Hepatocyte (in vitro differentiated cells): Measurements from ENCODE around the gene CDKN2AIPNL.

Experiments used
- EZH2 ChIP-seq: fragments of 200-600 bp; sonication (generic); IDR thresholded peaks from 2 replicates; pipeline ENCODE4 v1.6.1; 2016; ENCODE audit warnings: antibody characterized with exemption, mild to moderate bottlenecking, borderline replicate concordance
- EZH2phosphoT487 ChIP-seq: fragments of 200-600 bp; sonication (generic); IDR thresholded peaks from one replicate; pipeline ENCODE4 v1.6.1; 2018; ENCODE audit warnings: antibody characterized with exemption, mild to moderate bottlenecking, low read depth, moderate library complexity; ENCODE audit not compliant: unreplicated experiment, severe bottlenecking
- TF ChIP-seq, protein P1 (sequence below): fragments of 200-600 bp; sonication (generic); IDR thresholded peaks from 2 replicates; pipeline ENCODE4 v1.5.1; 2016; ENCODE audit warnings: antibody characterized with exemption, mild to moderate bottlenecking; ENCODE audit not compliant: poor library complexity

DNA sequence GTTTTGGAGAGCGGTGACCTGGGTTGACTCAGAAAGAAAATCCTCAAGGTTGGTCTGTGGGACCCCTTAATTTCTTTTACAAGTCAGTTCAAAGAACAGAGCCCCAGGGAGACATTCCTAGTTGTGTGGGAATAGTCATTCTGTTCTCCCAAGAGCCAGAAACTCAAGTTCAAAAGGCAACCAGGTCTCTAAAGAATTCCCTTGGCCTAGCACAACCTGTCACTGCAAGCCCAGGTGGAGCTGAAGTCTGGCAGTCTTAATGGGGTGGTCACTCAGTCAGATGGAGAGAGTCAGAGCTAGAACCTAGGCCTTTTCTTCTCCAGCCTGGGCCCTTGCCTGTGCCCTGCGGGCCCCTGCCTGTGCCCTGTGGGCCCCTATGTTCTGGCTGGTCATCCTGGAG lies 37.5 kb upstream of the CDKN2AIPNL start:
- TF ChIP-seq, protein P1, sequence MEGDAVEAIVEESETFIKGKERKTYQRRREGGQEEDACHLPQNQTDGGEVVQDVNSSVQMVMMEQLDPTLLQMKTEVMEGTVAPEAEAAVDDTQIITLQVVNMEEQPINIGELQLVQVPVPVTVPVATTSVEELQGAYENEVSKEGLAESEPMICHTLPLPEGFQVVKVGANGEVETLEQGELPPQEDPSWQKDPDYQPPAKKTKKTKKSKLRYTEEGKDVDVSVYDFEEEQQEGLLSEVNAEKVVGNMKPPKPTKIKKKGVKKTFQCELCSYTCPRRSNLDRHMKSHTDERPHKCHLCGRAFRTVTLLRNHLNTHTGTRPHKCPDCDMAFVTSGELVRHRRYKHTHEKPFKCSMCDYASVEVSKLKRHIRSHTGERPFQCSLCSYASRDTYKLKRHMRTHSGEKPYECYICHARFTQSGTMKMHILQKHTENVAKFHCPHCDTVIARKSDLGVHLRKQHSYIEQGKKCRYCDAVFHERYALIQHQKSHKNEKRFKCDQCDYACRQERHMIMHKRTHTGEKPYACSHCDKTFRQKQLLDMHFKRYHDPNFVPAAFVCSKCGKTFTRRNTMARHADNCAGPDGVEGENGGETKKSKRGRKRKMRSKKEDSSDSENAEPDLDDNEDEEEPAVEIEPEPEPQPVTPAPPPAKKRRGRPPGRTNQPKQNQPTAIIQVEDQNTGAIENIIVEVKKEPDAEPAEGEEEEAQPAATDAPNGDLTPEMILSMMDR = no peak
- TF ChIP-seq EZH2 (no peak), EZH2phosphoT487 (no peak)
